ENCODE measurements around the gene BDKRB2. TPM values are rescaled to one million over a fixed set of nuclear protein-coding genes. Genes with fewer than 3 reads are reported as not detected.

BDKRB2 gene
- total RNA-seq, 2 experiments from 2014 or later, result not detected

DNA sequence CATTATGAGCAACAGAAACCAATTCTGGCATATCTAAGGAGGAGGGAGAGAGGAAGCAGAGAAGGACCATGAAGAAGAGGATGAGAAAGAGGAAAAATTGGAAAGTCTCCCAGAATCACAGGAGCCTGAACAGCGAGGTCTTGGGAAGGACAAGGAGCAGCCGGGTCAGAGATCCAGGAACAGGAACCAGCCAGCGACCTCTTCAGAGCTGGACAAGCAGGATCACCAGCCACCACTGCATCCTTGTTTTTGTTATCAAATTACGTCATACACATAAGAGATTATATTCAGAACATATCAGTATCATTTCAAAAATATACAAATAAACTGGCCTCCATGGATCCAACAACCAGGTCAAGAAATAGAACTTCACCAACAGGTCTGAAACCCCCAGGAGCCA lies 22.1 kb upstream of the BDKRB2 start:
- no peak overlapping the region for H3K4me3 Mint-ChIP-seq
- peaks cover 3% of the 10 kb centered on the region for H3K27me3 Mint-ChIP-seq
- H3K27ac Mint-ChIP-seq, result no peak overlapping the region
- no peaks in the 10 kb centered on the region for H3K9me3 Mint-ChIP-seq (ENCODE audit: low read depth)
- H3K36me3 Mint-ChIP-seq, result no peaks in the 10 kb centered on the region
- no peak for DNase-seq
- CTCF ChIA-PET, result no interaction called here
- H3K4me1 Mint-ChIP-seq, result no peaks in the 10 kb centered on the region
- no peak for ATAC-seq

DNA sequence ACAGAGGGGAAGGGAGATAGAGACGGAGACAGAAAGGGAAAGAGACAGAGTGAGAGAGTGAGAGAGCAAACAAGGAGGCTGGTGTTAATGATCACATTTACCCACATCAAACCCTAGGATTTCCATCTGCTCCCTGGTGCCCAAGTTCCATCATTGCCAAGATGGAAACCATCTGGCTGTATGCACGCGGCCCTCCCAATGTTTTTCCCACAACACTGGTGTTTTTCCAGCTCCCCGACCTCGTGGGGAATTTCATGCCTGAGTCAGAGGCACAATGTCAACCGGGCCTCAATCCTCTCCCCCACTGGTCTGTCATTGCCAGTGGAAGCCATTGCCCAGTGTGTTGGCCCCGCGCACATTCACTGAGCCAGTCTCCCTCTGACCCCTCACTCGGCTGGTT lies 19.9 kb upstream of the BDKRB2 start:
- H3K27me3 Mint-ChIP-seq, result peaks cover 15% of the 10 kb centered on the region
- no peak overlapping the region for H3K4me3 Mint-ChIP-seq
- no peaks in the 10 kb centered on the region for H3K36me3 Mint-ChIP-seq
- H3K4me1 Mint-ChIP-seq, result no peaks in the 10 kb centered on the region
- H3K9me3 Mint-ChIP-seq (ENCODE audit: low read depth), result no peaks in the 10 kb centered on the region
- CTCF ChIA-PET, result no interaction called here
- H3K27ac Mint-ChIP-seq, result no peak overlapping the region
- no peak for DNase-seq
- no peak for ATAC-seq

DNA sequence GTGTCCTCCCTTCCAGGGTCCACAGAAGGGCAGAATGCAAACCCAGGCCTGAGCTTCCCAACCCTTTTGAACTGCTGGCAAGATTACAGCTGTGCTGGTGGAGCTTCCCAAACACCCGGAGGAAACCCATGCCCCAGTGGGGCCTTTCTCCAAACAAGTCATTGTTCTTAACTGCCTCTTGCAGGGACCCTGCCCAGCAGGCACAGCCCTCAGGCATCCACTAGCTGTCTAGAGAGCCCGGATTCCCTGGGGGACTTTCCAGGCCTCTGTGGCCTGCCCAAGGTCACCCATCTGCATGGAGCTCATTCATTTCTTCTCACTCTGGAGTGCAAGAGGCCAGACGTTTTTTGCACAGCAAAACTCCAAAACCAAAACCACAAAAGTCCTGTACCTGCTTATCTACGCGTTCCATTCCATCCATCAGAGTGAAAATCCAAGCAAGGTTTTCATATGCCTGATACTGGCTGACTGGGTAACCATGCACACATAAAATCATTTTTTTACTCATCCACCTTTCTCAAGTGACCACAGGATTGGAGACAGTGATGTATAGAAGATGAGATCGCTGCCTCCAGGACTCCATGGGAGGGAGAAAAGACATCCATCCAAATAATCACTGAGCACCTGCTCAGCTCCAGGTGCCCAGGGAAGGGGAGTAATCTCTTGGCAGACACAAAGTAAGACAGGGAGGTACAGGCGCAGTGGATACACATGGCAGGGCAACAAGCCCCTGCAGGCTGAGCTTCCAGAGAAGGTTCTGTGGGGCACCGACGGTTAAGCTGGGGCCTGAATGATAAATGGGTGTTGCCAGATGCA lies 17.2 kb upstream of the BDKRB2 start:
- Mint-ChIP-seq H3K27ac (no peak overlapping the region), H3K9me3 (ENCODE audit: low read depth) (no peaks in the 10 kb centered on the region), H3K27me3 (peaks cover 24% of the 10 kb centered on the region), H3K4me1 (no peaks in the 10 kb centered on the region), H3K4me3 (no peak overlapping the region), H3K36me3 (no peaks in the 10 kb centered on the region)
- DNase-seq (no peak), ATAC-seq (no peak)
- CTCF ChIA-PET, result no interaction called here

DNA sequence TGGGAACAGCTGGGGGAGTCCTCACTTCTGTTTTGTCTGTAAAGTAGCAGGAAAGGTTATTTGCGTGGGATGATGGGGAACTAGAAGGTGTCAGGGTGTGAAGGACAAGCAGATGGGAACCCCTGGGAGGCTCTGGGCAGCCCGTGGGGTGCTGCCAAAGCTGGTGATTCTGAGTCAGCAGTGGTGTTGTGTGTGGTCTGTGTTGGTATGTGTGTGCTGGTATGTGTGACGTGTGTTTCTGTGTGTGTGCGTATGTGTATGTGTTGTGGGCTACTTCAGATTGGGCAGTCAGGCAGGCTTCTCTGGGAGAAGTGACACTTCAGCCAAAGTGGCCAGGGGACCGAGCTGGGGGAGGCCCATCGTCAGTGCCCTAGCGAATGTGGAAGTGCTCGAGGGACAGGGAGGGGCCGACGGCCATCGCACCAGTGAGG lies 15.3 kb upstream of the BDKRB2 start:
- Mint-ChIP-seq H3K27ac (no peak overlapping the region), H3K27me3 (peaks cover 24% of the 10 kb centered on the region), H3K4me3 (no peak overlapping the region), H3K4me1 (no peaks in the 10 kb centered on the region), H3K9me3 (ENCODE audit: low read depth) (no peaks in the 10 kb centered on the region), H3K36me3 (no peaks in the 10 kb centered on the region)
- no peak for ATAC-seq
- DNase-seq, result no peak
- CTCF ChIA-PET, result no interaction called here

DNA sequence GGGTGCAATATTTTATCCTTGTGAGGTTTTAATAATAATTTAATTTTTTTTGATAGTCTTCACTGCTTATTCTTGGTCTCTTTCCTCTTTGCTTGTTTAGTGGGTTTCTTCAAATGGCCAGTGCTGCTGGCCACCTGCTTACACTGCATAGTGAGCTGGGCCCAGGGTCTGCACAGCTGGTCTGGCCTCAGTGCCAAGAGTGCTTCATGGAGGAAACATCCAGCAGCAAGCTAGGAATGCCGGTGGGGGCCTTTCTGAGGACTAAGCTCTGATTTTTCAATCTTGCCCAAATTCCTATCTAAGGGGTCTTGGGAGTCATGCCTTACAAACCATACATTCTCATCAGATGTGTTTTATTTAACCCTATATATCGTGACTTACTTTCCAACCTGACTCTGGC lies 13.3 kb upstream of the BDKRB2 start:
- H3K27ac Mint-ChIP-seq, result no peak overlapping the region
- DNase-seq, result no peak
- no peaks in the 10 kb centered on the region for H3K9me3 Mint-ChIP-seq (ENCODE audit: low read depth)
- H3K27me3 Mint-ChIP-seq, result peaks cover 21% of the 10 kb centered on the region
- CTCF ChIA-PET, result no interaction called here
- H3K4me3 Mint-ChIP-seq, result no peak overlapping the region
- H3K36me3 Mint-ChIP-seq, result no peaks in the 10 kb centered on the region
- no peaks in the 10 kb centered on the region for H3K4me1 Mint-ChIP-seq
- ATAC-seq, result no peak

DNA sequence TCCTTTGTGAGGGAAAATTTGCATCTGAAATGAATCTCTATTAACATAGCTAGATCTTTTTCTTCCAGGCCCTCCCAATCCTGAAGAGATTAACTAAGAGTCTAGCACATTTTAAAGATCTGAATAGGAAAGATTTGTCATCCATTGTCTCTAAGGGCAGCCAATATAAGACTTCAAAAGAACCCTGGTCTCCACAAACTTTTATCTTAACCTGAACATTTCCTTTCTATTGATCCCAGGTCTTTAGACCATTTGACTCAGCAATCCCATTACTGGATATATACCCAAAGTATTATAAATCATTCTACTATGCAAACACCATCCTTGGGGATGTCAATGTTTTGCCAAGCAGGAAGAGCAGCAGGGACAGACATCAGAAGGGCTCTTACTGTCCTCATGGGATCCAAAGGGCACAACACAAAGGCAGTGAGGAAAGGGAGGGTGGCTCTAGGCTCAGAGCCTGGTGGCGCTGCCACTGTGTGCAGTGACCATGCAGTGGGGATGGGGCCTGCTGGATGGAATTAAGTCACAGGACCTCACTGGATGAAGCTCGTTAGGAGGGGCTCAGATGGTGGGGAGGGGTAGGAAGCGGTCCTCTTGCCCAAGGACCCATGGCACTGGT lies 12.7 kb upstream of the BDKRB2 start:
- no peaks in the 10 kb centered on the region for H3K4me1 Mint-ChIP-seq
- ATAC-seq (no peak), DNase-seq (no peak)
- H3K4me3 Mint-ChIP-seq, result no peak overlapping the region
- H3K27ac Mint-ChIP-seq, result no peak overlapping the region
- no peaks in the 10 kb centered on the region for H3K9me3 Mint-ChIP-seq (ENCODE audit: low read depth)
- no peaks in the 10 kb centered on the region for H3K36me3 Mint-ChIP-seq
- CTCF ChIA-PET, result no interaction called here
- peaks cover 21% of the 10 kb centered on the region for H3K27me3 Mint-ChIP-seq

DNA sequence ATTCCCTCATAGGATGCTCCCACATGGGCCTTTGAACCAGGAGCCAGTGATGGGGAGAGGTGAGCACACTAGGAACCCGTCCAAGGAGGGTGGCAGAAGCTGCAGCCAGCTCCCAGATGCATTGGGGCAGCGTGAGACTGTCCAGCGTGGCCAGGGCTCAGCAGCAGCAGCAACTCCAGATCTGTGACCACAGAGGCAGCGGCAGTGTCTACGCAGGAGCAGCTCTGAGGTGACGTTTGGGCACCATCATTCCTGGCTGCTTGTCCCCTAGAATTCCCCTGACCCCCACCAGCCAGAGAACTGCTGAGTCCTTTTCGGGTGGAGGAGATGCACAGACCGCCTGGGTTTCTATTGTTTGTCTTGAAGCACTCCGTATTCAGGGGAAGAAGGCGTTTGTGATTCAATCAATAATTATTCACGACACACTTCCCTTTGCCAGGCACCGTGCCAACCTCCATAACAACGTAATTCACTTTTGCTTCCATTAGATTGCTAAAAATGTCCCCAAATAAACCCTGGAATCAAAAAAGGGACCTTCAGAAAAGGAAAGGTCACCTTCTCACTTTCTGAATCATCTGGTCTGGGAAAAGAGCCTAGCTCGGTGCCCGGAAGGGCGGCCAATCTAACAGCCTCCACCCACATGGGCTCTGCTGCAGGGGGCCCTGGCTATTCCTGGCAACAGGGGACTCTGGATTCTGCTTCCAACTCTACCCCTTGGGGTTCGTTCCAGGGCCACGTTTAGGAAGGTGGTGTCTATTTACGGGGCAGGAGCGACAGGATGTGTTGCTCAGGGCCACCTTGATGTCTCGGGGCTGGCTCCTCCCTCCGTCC lies 11.4 kb upstream of the BDKRB2 start:
- Mint-ChIP-seq H3K27ac (no peak overlapping the region), H3K9me3 (ENCODE audit: low read depth) (no peaks in the 10 kb centered on the region), H3K27me3 (peaks cover 26% of the 10 kb centered on the region), H3K4me3 (no peak overlapping the region), H3K36me3 (no peaks in the 10 kb centered on the region), H3K4me1 (no peaks in the 10 kb centered on the region)
- no peak for ATAC-seq
- CTCF ChIA-PET, result no interaction called here
- DNase-seq, result no peak

DNA sequence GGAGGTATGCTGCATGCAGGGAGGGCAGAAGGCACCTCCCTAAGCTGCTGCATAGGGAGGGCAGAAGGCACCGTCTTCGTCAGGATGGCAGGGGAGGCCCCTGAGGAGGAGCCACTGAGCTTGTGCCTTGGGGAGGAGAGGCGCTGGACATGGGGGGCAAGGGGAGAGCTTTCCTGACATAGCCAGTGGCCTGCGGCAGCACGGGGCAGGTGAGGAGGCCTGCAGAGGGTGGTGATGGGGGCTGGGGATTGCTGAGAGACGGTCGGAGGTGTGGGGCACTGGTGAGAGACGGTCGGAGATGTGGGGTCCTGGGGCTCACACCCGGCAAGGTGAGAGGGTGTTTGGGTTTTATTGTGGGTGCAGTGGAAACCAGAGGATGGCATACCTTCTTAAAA lies 10.4 kb upstream of the BDKRB2 start:
- peaks cover 5% of the 10 kb centered on the region for H3K4me1 Mint-ChIP-seq
- ATAC-seq, result no peak
- CTCF ChIA-PET, result no interaction called here
- no peaks in the 10 kb centered on the region for H3K9me3 Mint-ChIP-seq (ENCODE audit: low read depth)
- peaks cover 19% of the 10 kb centered on the region for H3K27me3 Mint-ChIP-seq
- H3K36me3 Mint-ChIP-seq, result no peaks in the 10 kb centered on the region
- no peak overlapping the region for H3K27ac Mint-ChIP-seq
- no peak for DNase-seq
- H3K4me3 Mint-ChIP-seq, result no peak overlapping the region

DNA sequence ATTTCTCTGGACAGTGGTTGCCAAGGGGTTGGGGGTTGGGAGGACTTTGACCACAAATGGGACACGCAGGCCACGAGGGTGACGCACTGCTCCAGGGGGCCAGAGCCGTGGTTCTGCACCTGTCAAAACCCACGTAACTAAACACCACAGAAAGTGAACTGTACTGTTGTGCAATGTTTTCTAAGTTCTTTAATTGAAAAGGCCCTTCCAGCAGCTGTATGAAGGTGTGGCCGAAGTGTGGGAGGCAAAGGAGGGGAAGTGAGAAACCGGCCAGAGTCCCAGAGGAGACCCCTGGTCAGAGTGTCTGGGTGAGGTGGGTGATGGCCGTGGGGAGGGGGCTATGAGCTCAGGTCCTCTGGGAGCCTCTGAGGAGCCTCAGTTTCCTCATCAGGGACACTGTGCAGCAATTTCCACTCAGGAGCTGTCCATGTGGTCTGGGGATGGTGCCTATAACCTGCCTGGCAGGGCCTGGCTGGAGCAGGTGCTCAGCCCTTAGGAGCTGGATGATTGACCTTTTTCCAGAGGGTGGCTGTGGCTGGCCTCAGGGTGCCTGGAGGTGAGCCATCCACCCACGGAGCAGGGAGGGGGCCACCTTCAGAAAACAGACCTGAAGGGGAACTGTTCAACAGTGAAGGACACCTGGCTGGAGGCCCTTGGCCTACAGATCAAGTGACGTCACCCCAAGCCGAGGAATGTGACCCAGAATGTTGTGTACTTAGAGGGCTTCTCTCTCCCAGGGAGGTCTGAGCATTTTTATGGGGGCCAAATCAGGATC lies 9.8 kb upstream of the BDKRB2 start:
- Mint-ChIP-seq H3K27ac (no peak overlapping the region), H3K9me3 (ENCODE audit: low read depth) (no peaks in the 10 kb centered on the region), H3K4me1 (peaks cover 5% of the 10 kb centered on the region), H3K36me3 (no peaks in the 10 kb centered on the region), H3K27me3 (peaks cover 14% of the 10 kb centered on the region), H3K4me3 (no peak overlapping the region)
- DNase-seq, result no peak
- CTCF ChIA-PET, result no interaction called here
- ATAC-seq, result no peak

DNA sequence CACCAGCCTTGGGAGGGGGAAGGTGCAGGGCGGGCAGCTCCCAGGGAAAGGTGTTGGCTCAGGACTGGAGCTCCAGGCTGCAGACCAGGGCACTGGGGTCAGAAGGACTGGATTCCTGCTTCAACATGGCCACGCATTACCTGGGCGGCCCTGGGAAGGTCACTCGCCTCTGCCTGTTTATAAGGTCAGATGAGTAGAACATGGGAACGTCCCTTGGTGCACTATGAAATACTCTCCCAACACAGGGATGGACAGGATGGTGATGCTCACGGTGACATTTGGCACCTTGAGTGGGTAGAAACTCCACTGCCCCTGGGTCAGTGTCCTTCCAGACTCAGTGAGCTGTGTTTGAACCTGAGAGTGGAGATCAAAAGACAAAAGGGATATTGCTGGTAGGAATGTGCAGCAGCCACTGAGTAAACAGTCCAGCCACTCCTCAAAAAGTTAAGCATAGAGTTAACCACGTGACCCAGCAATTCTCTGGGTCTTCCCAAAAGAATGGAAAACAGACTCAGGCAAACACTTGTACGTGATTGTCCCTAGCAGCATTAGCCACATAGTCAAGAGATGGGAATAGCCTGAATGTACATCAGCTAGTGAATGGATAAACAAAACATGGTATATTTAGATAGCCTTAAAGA lies 9.1 kb upstream of the BDKRB2 start:
- Mint-ChIP-seq H3K27me3 (peaks cover 8% of the 10 kb centered on the region), H3K4me3 (no peak overlapping the region), H3K27ac (no peak overlapping the region), H3K4me1 (peaks cover 5% of the 10 kb centered on the region), H3K36me3 (no peaks in the 10 kb centered on the region), H3K9me3 (ENCODE audit: low read depth) (no peaks in the 10 kb centered on the region)
- DNase-seq, result no peak
- no peak for ATAC-seq
- CTCF ChIA-PET, result no interaction called here

DNA sequence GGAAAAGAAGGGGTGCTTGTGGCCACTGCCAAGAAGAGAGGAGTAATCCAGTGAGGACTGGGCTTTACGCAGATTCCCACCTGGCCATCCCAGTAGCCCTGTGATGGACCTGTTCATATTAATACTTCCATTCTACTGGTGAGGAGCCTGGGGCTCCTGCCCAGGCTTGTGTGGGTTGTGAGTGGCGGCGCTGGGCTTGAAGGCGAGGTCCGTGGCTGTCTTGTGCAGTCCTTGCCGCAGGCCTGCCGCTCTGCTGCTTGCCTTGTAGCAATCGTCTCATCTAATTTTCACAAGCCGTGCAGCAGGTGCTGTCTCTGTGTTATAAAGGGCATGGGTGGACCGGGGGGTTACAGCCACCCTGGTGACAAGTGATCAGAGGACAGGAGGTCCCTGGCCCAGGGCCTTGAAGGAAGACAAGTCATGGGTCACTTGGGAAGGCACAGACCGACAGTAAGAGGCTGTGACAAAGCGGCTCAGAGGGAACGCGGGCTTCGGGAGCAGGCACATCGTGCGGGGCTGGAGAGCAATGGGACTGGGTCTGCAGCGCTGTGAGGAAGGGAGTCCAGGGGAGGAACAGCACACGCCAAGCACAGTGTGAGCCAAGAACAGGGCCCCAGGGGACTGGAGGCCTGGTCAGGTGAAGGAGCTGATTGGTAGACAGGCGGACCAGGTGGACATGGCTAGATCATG lies 7.3 kb upstream of the BDKRB2 start:
- no peak overlapping the region for H3K4me3 Mint-ChIP-seq
- no peak for ATAC-seq
- CTCF ChIA-PET, result no interaction called here
- peaks cover 5% of the 10 kb centered on the region for H3K27me3 Mint-ChIP-seq
- peaks cover 5% of the 10 kb centered on the region for H3K4me1 Mint-ChIP-seq
- no peak for DNase-seq
- no peaks in the 10 kb centered on the region for H3K9me3 Mint-ChIP-seq (ENCODE audit: low read depth)
- no peak overlapping the region for H3K27ac Mint-ChIP-seq
- H3K36me3 Mint-ChIP-seq, result no peaks in the 10 kb centered on the region

DNA sequence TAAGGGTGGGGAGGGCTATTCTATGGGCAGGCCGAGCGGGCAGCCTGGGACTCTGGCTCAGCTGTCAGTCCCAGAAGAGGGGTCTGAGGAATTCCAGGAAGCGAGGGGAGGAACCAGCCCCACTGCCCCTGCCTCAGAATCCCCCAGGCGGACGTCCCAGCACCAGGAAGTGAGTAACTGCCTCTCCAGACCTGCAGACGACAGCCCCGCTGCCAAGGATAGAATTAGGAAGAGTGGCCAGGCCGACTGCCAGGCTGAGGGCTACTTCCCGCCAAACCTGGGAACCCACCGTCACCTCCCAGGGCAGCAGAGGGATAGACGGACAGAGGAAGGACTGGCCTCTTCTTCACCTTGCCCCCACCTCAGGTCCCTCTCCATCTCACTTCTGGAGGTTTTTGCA lies 6.7 kb upstream of the BDKRB2 start:
- no peaks in the 10 kb centered on the region for H3K9me3 Mint-ChIP-seq (ENCODE audit: low read depth)
- CTCF ChIA-PET, result no interaction called here

More for the DNA sequence above, 6.7 kb upstream of the BDKRB2 start:
- Mint-ChIP-seq H3K36me3 (no peaks in the 10 kb centered on the region), H3K4me3 (no peak overlapping the region), H3K27me3 (peaks cover 9% of the 10 kb centered on the region), H3K4me1 (peaks cover 5% of the 10 kb centered on the region), H3K27ac (no peak overlapping the region)
- DNase-seq (no peak), ATAC-seq (no peak)

Measured in activated CD8-positive, alpha-beta memory T cell treated with anti-CD3 and anti-CD28 coated beads, Interleukin-2, amount 10 ng/mL, durations not matched to agents 7 days and 5 days (primary cell).